Activated B cell treated with CpG ODN at 0.5 μM for 24 hours (primary cell): ENCODE measurements around the gene MAP3K1. TPM values are rescaled to one million over a fixed set of nuclear protein-coding genes. Genes with fewer than 3 reads are reported as not detected.
A peak's percentile ranks its signal among the peaks of the same experiment; 100 is the strongest.

Experiments used
- ATAC-seq: fragments of 200-7000 bp; cut with Tn5 transposase; one replicate; pipeline ENCODE4 v1.10.0; 2021; ENCODE audit warnings: low read depth, mild to moderate bottlenecking, moderate library complexity
- CTCF ChIA-PET: fragments of 350-600 bp; sonication (Branson Sonifier 250); formaldehyde crosslinking; loops from one replicate; lab custom pipeline; 2021; ENCODE audit warnings: antibody characterized with exemption; lab: Charles Lee
- POLR2A ChIA-PET: fragments of 350-600 bp; sonication (Branson Sonifier 250); formaldehyde crosslinking; loops from one replicate; lab custom pipeline; 2021; ENCODE audit warnings: antibody characterized with exemption; lab: Charles Lee
- DNase-seq: peaks from one replicate; pipeline ENCODE4 v3.0.0; 2022
- H3K27ac Mint-ChIP-seq: one replicate; pipeline ENCODE4 v1.8.0; 2020; ENCODE audit warnings: mixed read lengths
- H3K27me3 Mint-ChIP-seq: one replicate; pipeline ENCODE4 v1.8.0; 2021; ENCODE audit warnings: mixed read lengths
- H3K36me3 Mint-ChIP-seq: one replicate; pipeline ENCODE4 v1.8.0; 2021; ENCODE audit warnings: low read depth, mixed read lengths
- H3K4me1 Mint-ChIP-seq: one replicate; pipeline ENCODE4 v1.8.0; 2021; ENCODE audit warnings: mixed read lengths
- H3K4me3 Mint-ChIP-seq: one replicate; pipeline ENCODE4 v1.8.0; 2020; ENCODE audit warnings: mild to moderate bottlenecking, mixed read lengths
- H3K9me3 Mint-ChIP-seq: one replicate; pipeline ENCODE4 v1.8.0; 2020; ENCODE audit warnings: mixed read lengths
- CTCF ChIP-seq: fragments of 200-600 bp; IDR thresholded peaks from one replicate; pipeline ENCODE4 v1.8.0; 2022; ENCODE audit warnings: antibody characterized with exemption, mild to moderate bottlenecking
- intact Hi-C: fragments of 100-400 bp; cut with micrococcal nuclease; formaldehyde crosslinking; loops from one replicate; pipeline ENCODE4 v1.15.1; 2024
- total RNA-seq: library from RNA; stranded (reverse); gene quantifications from 2 replicates; pipeline ENCODE4 v1.2.3, GENCODE V29; 2022

The MAP3K1 gene
- total RNA-seq, 1 donor from 2014 or later: 102 TPM

- H3K4me3 Mint-ChIP-seq: peak overlapping the region; percentile 9
- ATAC-seq (no peak), DNase-seq (no peak)
- CTCF ChIA-PET: interaction anchor here (1.1 kb wide), 1 partner anchor 14 kb away, joined by 3 read pairs; no protein-coding TSS in a partner anchor
- H3K27me3 Mint-ChIP-seq: no peaks in the 10 kb centered on the region
- H3K9me3 Mint-ChIP-seq: no peaks in the 10 kb centered on the region
- no peak for TF ChIP-seq CTCF
- peaks cover 93% of the 10 kb centered on the region for H3K4me1 Mint-ChIP-seq
- peaks cover 60% of the 10 kb centered on the region for H3K36me3 Mint-ChIP-seq
- intact Hi-C loops: no loop called here
- POLR2A ChIA-PET: interaction anchor here (1.5 kb wide), 2 partner anchors 14 to 38 kb away, joined by 3 to 7 read pairs; no protein-coding TSS in a partner anchor
- H3K27ac Mint-ChIP-seq: peak overlapping the region; percentile 27
Observed at GRCh38 chr5:56824019-56824418, 8.7 kb downstream of the MAP3K1 start.

- Mint-ChIP-seq H3K4me1 (peaks cover 96% of the 10 kb centered on the region), H3K36me3 (peaks cover 61% of the 10 kb centered on the region), H3K9me3 (no peaks in the 10 kb centered on the region), H3K27me3 (no peaks in the 10 kb centered on the region), H3K4me3 (peak overlapping the region; percentile 17), H3K27ac (peak overlapping the region; percentile 51)
- TF ChIP-seq CTCF: no peak
- no peak for DNase-seq
- intact Hi-C loops: no loop called here
- CTCF ChIA-PET: no interaction called here
- POLR2A ChIA-PET: interaction anchor here (1.2 kb wide), 1 partner anchor 155 kb away, joined by 3 read pairs; no protein-coding TSS in a partner anchor
- no peak for ATAC-seq
Observed at GRCh38 chr5:56825222-56825824, 10.0 kb downstream of the MAP3K1 start.

GRCh38 chr5:56827049-56827448, 11.7 kb downstream of the MAP3K1 start:
- Mint-ChIP-seq H3K4me1 (peaks cover 96% of the 10 kb centered on the region), H3K27me3 (no peaks in the 10 kb centered on the region), H3K27ac (peak overlapping the region; percentile 73), H3K4me3 (peak overlapping the region; percentile 24), H3K36me3 (peaks cover 51% of the 10 kb centered on the region), H3K9me3 (no peaks in the 10 kb centered on the region)
- CTCF ChIA-PET: interaction anchor here (1.2 to 4.2 kb wide), 4 partner anchors 11 to 556 kb away, joined by 3 to 25 read pairs (median 8); partner anchors contain the start of gene MAP3K1
- intact Hi-C loops: no loop called here
- DNase-seq: no peak
- ATAC-seq: peak; percentile 11
- POLR2A ChIA-PET: interaction anchor here (1.2 to 3.0 kb wide), 4 partner anchors 8 to 346 kb away, joined by 3 to 19 read pairs (median 6); partner anchors contain the start of gene MAP3K1
- TF ChIP-seq CTCF: no peak

- no peak for DNase-seq
- H3K9me3 Mint-ChIP-seq: no peaks in the 10 kb centered on the region
- intact Hi-C loops: no loop called here
- H3K36me3 Mint-ChIP-seq: peaks cover 45% of the 10 kb centered on the region
- peak overlapping the region; percentile 56 for H3K27ac Mint-ChIP-seq
- peak overlapping the region; percentile 24 for H3K4me3 Mint-ChIP-seq
- H3K4me1 Mint-ChIP-seq: peaks cover 96% of the 10 kb centered on the region
- no peaks in the 10 kb centered on the region for H3K27me3 Mint-ChIP-seq
- CTCF ChIA-PET: interaction anchor here (0.7 to 4.2 kb wide), 5 partner anchors 10 to 559 kb away, joined by 3 to 25 read pairs (median 3); partner anchors contain the start of gene MAP3K1
- ATAC-seq: no peak
- no peak for TF ChIP-seq CTCF
- POLR2A ChIA-PET: interaction anchor here (1.1 to 3.0 kb wide), 7 partner anchors 9 to 412 kb away, joined by 3 to 19 read pairs (median 5); partner anchors contain the start of gene MAP3K1
Observed at GRCh38 chr5:56827924-56828323, 12.6 kb downstream of the MAP3K1 start.
